GM12878 (cell line): ENCODE results near the gene RAB31. TPM values are rescaled to one million over a fixed set of nuclear protein-coding genes. Genes with fewer than 3 reads are reported as not detected.

Experiments
- ATAC-seq: fragments of 200-7000 bp; cut with Tn5 transposase; 3 replicates; pipeline ENCODE4 v1.9.1; 2020; ENCODE audit warnings: mild to moderate bottlenecking, moderate library complexity
- BruUV-seq: library from RNA; stranded (reverse); fragments of 400-500 nt; replicated peaks from 2 replicates; lab custom pipeline; 2021; lab: Mats Ljungman, UMichigan
- CTCF ChIA-PET: fragments of 300-600 bp; sonication (Branson Sonifier 250); formaldehyde crosslinking; extraction: SDS; loops from one replicate; lab custom pipeline; 2021; ENCODE audit warnings: inconsistent platforms; lab: Yijun Ruan, JAX
- POLR2A ChIA-PET: fragments of 350-600 bp; formaldehyde crosslinking; extraction: SDS; loops from one replicate; lab custom pipeline; 2021; ENCODE audit warnings: inconsistent platforms; lab: Charles Lee
- RAD21 ChIA-PET: fragments of 300-600 bp; sonication (Branson Sonifier 250); formaldehyde crosslinking; loops from one replicate; lab custom pipeline; 2023; ENCODE audit warnings: antibody characterized with exemption; ENCODE audit not compliant: unreplicated experiment; lab: Charles Lee
- SMC1A ChIA-PET: fragments of 300-600 bp; sonication (Branson Sonifier 250); formaldehyde crosslinking; loops from one replicate; lab custom pipeline; 2023; ENCODE audit not compliant: unreplicated experiment, uncharacterized antibody; lab: Charles Lee
- DNase-seq: peaks from one replicate; pipeline ENCODE4 v3.0.0-alpha.2; 2011; ENCODE audit warnings: low read depth, low spot score
- FAIRE-seq: peaks from 3 replicates; lab custom pipeline; 2011; peaks lifted over from hg19 to GRCh38; lab: Jason Lieb, UNC
- H2AFZ ChIP-seq: 2 replicates; pipeline ENCODE4 v1.6.0; 2011; ENCODE audit warnings: low read depth, low read length, control low read depth; ENCODE audit not compliant: control insufficient read depth
- H3K27ac ChIP-seq: 2 replicates; pipeline ENCODE4 v1.5.1; 2011; ENCODE audit warnings: control low read depth; ENCODE audit not compliant: control insufficient read depth, insufficient read depth
- H3K27me3 ChIP-seq, 2 experiments: replicated peaks in 1 of 2; 2 replicates each; pipeline versions ENCODE4 v1.6.0 to v1.6.1; 2011; ENCODE audit warnings: low read length in 1 of 2; ENCODE audit not compliant: control insufficient read depth in 2 of 2, insufficient read depth in 2 of 2
- H3K36me3 ChIP-seq, 2 experiments: 2 replicates each; pipeline ENCODE4 v1.5.1; 2011; ENCODE audit warnings: low read length in 1 of 2; ENCODE audit not compliant: control insufficient read depth in 2 of 2, insufficient read depth in 2 of 2
- H3K4me1 ChIP-seq: 2 replicates; pipeline ENCODE4 v1.6.1; 2011; ENCODE audit warnings: mild to moderate bottlenecking, low read length, moderate library complexity, mixed read lengths; ENCODE audit not compliant: control insufficient read depth, insufficient read depth
- H3K4me2 ChIP-seq: 2 replicates; pipeline ENCODE4 v1.6.0; 2011; ENCODE audit warnings: control low read depth; ENCODE audit not compliant: control insufficient read depth, insufficient read depth
- H3K4me3 ChIP-seq: fragments of 200-600 bp; sonication (generic); 2 replicates; pipeline ENCODE4 v1.5.1; 2016
- H3K79me2 ChIP-seq: 2 replicates; pipeline ENCODE4 v1.6.0; 2011; ENCODE audit warnings: low read length; ENCODE audit not compliant: control insufficient read depth, insufficient read depth
- H3K9ac ChIP-seq: 2 replicates; pipeline ENCODE4 v1.8.0; 2011; ENCODE audit warnings: low read length, control low read depth, mixed read lengths; ENCODE audit not compliant: control insufficient read depth, insufficient read depth
- H3K9me3 ChIP-seq: replicated peaks from 3 replicates; pipeline ENCODE4 v1.5.1; 2011; ENCODE audit warnings: mild to moderate bottlenecking, low read length; ENCODE audit not compliant: control insufficient read depth, insufficient read depth
- H4K20me1 ChIP-seq: 2 replicates; pipeline ENCODE4 v1.6.0; 2011; ENCODE audit not compliant: control insufficient read depth, insufficient read depth
- FOS ChIP-seq: IDR thresholded peaks from 3 replicates; pipeline ENCODE4 v1.6.1; 2011; ENCODE audit warnings: borderline replicate concordance; ENCODE audit not compliant: insufficient read length; ENCODE audit errors: extremely low read depth
- GABPA ChIP-seq: IDR thresholded peaks from 2 replicates; pipeline ENCODE4 v1.6.1; 2014; ENCODE audit warnings: antibody characterized with exemption, low read depth, mild to moderate bottlenecking, inconsistent platforms
- NFIC ChIP-seq: IDR thresholded peaks from 2 replicates; pipeline ENCODE4 v1.6.1; 2012; ENCODE audit warnings: low read depth, mild to moderate bottlenecking, inconsistent platforms, low read length, moderate library complexity
- PRDM15 ChIP-seq: fragments of 450-650 bp; formaldehyde crosslinking; IDR thresholded peaks from 2 replicates; pipeline ENCODE4 v1.4.0; 2020; ENCODE audit warnings: mild to moderate bottlenecking, moderate library complexity
- RAD21 ChIP-seq: IDR thresholded peaks from 2 replicates; pipeline ENCODE4 v1.6.1; 2011; ENCODE audit warnings: mild to moderate bottlenecking, low read depth, low read length, moderate library complexity; ENCODE audit not compliant: insufficient read depth
- RELA ChIP-seq: fragments of 450-650 bp; IDR thresholded peaks from 2 replicates; pipeline ENCODE4 v1.8.0; 2014; ENCODE audit warnings: borderline replicate concordance; ENCODE audit not compliant: partially characterized antibody
- ZZZ3 ChIP-seq: IDR thresholded peaks from 2 replicates; pipeline ENCODE4 v1.6.1; 2011; ENCODE audit warnings: low read depth; ENCODE audit not compliant: control insufficient read depth, insufficient read length
- WGBS: methylation state at CpG from one replicate; pipeline ENCODE4 v1.1.6; 2016; ENCODE audit warnings: low lambda C conversion rate; ENCODE audit not compliant: insufficient replicate concordance, insufficient coverage; ENCODE audit errors: missing lambda C conversion rate; 5-methylcytosine and 5-hydroxymethylcytosine counted together
- in situ Hi-C: fragments of 300-500 bp; cut with MboI; formaldehyde crosslinking; loops from 9 replicates; pipeline ENCODE4 v1.14.3; 2018; ENCODE audit warnings: mixed read lengths
- intact Hi-C: fragments of 100-400 bp; cut with micrococcal nuclease; formaldehyde crosslinking; loops from one replicate; pipeline ENCODE4 v1.14.2; 2022; ENCODE audit not compliant: unreplicated experiment
- polyA plus RNA-seq, 11 experiments: library from polyadenylated mRNA; depleted of rRNA in 4 of 11; unstranded in 6 of 11; stranded (reverse) in 5 of 11; fragments of >200 nt; fragmentation: Nextera tagmentation in 4 of 11; fragmentation: Illumina TruSeq in 1 of 11; extraction: Ambion mirVana in 4 of 11; extraction: Trizol in 1 of 11; gene quantifications; 1 replicate in 1 of 11; 2 replicates in 10 of 11; pipeline versions ENCODE4 v1.2.1 to v1.2.3, GENCODE V29; 2011 to 2016; ENCODE audit warnings: inconsistent platforms in 2 of 11, missing spikeins in 2 of 11, low read depth in 1 of 11
- total RNA-seq, 4 experiments: library from RNA; depleted of rRNA in 3 of 4; stranded (reverse); fragments of >200 nt in 3 of 4; fragmentation: Illumina TruSeq in 1 of 4; extraction: Trizol in 1 of 4; gene quantifications; 2 replicates each; pipeline versions ENCODE4 v1.2.1 to v1.2.3, GENCODE V29; 2013 to 2021
- TF ChIP-seq, protein P1 (sequence below): IDR thresholded peaks from 2 replicates; pipeline ENCODE4 v1.6.1; 2011; ENCODE audit warnings: borderline replicate concordance, low read depth, mild to moderate bottlenecking, moderate library complexity, low read length; ENCODE audit not compliant: insufficient read depth, poor library complexity, severe bottlenecking
- TF ChIP-seq, protein P2 (sequence below): fragments of 450-650 bp; conservative IDR thresholded peaks from 2 replicates; pipeline ENCODE4 v1.6.1; 2017; ENCODE audit warnings: mild to moderate bottlenecking, moderate library complexity
- TF ChIP-seq, protein P3 (sequence below): fragments of 150-350 bp; IDR thresholded peaks from 2 replicates; pipeline ENCODE4 v1.6.1; 2016; ENCODE audit warnings: low read depth, low read length

Gene RAB31
- total and polyA plus RNA-seq, 10 of the 15 experiments (the other 5 are each of a cell fraction or from before 2014, with no cell fraction given), result 0.80 to 23.3 (median 12.2) TPM

- ATAC-seq, result no peak
- 85% methylated on average over 4 of the region's 4 CpGs for WGBS
- intact Hi-C loops, result no loop called here
Measured at GRCh38 chr18:9810299-9810698, 102.2 kb downstream of the RAB31 start.

More at GRCh38 chr18:9810299-9810698, 102.2 kb downstream of the RAB31 start:
- TF ChIP-seq, protein P1, sequence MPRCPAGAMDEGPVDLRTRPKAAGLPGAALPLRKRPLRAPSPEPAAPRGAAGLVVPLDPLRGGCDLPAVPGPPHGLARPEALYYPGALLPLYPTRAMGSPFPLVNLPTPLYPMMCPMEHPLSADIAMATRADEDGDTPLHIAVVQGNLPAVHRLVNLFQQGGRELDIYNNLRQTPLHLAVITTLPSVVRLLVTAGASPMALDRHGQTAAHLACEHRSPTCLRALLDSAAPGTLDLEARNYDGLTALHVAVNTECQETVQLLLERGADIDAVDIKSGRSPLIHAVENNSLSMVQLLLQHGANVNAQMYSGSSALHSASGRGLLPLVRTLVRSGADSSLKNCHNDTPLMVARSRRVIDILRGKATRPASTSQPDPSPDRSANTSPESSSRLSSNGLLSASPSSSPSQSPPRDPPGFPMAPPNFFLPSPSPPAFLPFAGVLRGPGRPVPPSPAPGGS, result no peak
- no peak for TF ChIP-seq ZZZ3
- TF ChIP-seq, protein P2, sequence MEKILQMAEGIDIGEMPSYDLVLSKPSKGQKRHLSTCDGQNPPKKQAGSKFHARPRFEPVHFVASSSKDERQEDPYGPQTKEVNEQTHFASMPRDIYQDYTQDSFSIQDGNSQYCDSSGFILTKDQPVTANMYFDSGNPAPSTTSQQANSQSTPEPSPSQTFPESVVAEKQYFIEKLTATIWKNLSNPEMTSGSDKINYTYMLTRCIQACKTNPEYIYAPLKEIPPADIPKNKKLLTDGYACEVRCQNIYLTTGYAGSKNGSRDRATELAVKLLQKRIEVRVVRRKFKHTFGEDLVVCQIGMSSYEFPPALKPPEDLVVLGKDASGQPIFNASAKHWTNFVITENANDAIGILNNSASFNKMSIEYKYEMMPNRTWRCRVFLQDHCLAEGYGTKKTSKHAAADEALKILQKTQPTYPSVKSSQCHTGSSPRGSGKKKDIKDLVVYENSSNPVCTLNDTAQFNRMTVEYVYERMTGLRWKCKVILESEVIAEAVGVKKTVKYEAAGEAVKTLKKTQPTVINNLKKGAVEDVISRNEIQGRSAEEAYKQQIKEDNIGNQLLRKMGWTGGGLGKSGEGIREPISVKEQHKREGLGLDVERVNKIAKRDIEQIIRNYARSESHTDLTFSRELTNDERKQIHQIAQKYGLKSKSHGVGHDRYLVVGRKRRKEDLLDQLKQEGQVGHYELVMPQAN, result no peak
- TF ChIP-seq, protein P3, sequence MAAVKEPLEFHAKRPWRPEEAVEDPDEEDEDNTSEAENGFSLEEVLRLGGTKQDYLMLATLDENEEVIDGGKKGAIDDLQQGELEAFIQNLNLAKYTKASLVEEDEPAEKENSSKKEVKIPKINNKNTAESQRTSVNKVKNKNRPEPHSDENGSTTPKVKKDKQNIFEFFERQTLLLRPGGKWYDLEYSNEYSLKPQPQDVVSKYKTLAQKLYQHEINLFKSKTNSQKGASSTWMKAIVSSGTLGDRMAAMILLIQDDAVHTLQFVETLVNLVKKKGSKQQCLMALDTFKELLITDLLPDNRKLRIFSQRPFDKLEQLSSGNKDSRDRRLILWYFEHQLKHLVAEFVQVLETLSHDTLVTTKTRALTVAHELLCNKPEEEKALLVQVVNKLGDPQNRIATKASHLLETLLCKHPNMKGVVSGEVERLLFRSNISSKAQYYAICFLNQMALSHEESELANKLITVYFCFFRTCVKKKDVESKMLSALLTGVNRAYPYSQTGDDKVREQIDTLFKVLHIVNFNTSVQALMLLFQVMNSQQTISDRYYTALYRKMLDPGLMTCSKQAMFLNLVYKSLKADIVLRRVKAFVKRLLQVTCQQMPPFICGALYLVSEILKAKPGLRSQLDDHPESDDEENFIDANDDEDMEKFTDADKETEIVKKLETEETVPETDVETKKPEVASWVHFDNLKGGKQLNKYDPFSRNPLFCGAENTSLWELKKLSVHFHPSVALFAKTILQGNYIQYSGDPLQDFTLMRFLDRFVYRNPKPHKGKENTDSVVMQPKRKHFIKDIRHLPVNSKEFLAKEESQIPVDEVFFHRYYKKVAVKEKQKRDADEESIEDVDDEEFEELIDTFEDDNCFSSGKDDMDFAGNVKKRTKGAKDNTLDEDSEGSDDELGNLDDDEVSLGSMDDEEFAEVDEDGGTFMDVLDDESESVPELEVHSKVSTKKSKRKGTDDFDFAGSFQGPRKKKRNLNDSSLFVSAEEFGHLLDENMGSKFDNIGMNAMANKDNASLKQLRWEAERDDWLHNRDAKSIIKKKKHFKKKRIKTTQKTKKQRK, result no peak
- no peak for TF ChIP-seq RAD21
- TF ChIP-seq RELA, result no peak
- no peak for TF ChIP-seq FOS
- no peak for TF ChIP-seq PRDM15
- no peak for TF ChIP-seq NFIC
- TF ChIP-seq GABPA, result no peak
- TF ChIP-seq, all 136 proteins: peak for 0
- Histone ChIP-seq H3K4me2 (no peak overlapping the region), H3K9ac (no peak overlapping the region), H3K4me1 (no peaks in the 10 kb centered on the region), H3K36me3 (no peaks in the 10 kb centered on the region), H3K9me3 (no peaks in the 10 kb centered on the region), H4K20me1 (no peaks in the 10 kb centered on the region), H3K27me3 (no peaks in the 10 kb centered on the region), H3K79me2 (no peaks in the 10 kb centered on the region), H2AFZ (no peak overlapping the region), H3K27ac (no peak overlapping the region), H3K4me3 (no peak overlapping the region)
- CTCF ChIA-PET, result no interaction called here
- BruUV-seq, result no TSS peak
- SMC1A ChIA-PET, result no interaction called here
- FAIRE-seq, result no peak
- RAD21 ChIA-PET, result no interaction called here
- POLR2A ChIA-PET, result no interaction called here
- in situ Hi-C loops, result no loop called here
- no peak for DNase-seq
